Measurements from ENCODE around the gene SPAG16.
"Not testable (repeated sequence)": the region's sequence is repeated elsewhere in the genome, so short reads cannot be mapped to it uniquely, and the experiment has no call there.

The SPAG16 gene

DNA sequence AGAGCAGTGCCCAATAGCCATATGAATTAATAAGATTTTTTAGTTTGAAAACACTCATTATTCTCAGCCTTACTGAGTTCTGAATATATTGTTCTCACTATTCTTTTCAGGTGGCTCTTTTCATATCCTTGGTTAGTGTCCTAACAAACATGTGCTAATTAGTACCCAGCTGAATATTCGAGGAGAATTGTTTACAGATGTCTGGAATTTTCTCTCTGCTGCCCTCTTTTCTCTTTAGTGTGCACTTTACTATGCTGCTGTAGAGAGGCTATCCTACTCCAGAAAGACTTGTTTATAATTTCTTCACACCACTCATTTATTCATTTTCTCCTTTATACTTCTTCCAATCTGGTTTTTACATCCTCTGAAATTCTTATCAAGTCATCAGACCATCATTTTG, 405.3 kb downstream of the SPAG16 start:
- no peak overlapping the region for H3K9ac ChIP-seq (ENCODE audit: low read depth, low read length, poor library complexity, severe bottlenecking)
- H3F3A ChIP-seq (ENCODE audit: low read depth) = no peaks in the 10 kb centered on the region
- no peaks in the 10 kb centered on the region for H3K27me3 ChIP-seq (ENCODE audit: insufficient read depth, low read length, poor library complexity, severe bottlenecking)
- no peaks in the 10 kb centered on the region for H4K20me1 ChIP-seq (ENCODE audit: insufficient read depth, low read length, poor library complexity, severe bottlenecking)
- H3K9me2 ChIP-seq (replicated peaks; ENCODE audit: low read depth, low read length) = no peaks in the 10 kb centered on the region
- H3K9me3 ChIP-seq (ENCODE audit: insufficient read depth, low read depth, low read length) = no peaks in the 10 kb centered on the region
- no peak for TF ChIP-seq EZH2phosphoT487 (IDR thresholded peaks at IDR 0.05; ENCODE audit: borderline replicate concordance)
- H2AFZ ChIP-seq (ENCODE audit: low read length) = no peak overlapping the region
- no peaks in the 10 kb centered on the region for H3K79me2 ChIP-seq (ENCODE audit: insufficient read depth, low read length)
- H3K4me2 ChIP-seq (ENCODE audit: low read depth, low read length, poor library complexity, severe bottlenecking) = no peak overlapping the region
- no peaks in the 10 kb centered on the region for H3K36me3 ChIP-seq (ENCODE audit: insufficient read depth, low read length)
- no peaks in the 10 kb centered on the region for H3K4me1 ChIP-seq (ENCODE audit: insufficient read depth, low read length, poor library complexity, severe bottlenecking)
- no peak overlapping the region for H3K4me3 ChIP-seq (ENCODE audit: low read length, poor library complexity, severe bottlenecking)

DNA sequence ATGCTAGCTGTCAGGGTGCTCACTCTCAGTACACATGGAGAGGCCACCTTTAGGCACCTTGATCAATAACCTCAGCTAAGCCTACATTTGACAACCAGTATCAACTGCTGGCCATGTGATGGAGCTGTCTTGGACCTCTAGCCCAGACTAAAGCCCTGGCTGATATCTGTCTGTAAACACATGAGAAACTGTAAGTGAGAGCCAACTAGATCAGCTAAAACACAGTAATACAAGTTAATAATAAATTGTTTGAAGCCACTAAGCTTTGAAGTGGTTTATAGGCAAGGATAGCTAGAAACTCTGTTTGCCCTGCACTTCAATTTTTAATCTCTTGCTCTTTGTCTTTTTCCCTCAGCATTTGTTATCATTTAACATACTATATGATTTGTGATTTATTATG, 407.1 kb downstream of the SPAG16 start:
- TF ChIP-seq, protein P1, sequence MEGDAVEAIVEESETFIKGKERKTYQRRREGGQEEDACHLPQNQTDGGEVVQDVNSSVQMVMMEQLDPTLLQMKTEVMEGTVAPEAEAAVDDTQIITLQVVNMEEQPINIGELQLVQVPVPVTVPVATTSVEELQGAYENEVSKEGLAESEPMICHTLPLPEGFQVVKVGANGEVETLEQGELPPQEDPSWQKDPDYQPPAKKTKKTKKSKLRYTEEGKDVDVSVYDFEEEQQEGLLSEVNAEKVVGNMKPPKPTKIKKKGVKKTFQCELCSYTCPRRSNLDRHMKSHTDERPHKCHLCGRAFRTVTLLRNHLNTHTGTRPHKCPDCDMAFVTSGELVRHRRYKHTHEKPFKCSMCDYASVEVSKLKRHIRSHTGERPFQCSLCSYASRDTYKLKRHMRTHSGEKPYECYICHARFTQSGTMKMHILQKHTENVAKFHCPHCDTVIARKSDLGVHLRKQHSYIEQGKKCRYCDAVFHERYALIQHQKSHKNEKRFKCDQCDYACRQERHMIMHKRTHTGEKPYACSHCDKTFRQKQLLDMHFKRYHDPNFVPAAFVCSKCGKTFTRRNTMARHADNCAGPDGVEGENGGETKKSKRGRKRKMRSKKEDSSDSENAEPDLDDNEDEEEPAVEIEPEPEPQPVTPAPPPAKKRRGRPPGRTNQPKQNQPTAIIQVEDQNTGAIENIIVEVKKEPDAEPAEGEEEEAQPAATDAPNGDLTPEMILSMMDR (conservative IDR thresholded peaks at IDR 0.05; ENCODE audit: low read length) = no peak
- no peak for TF ChIP-seq EZH2phosphoT487 (IDR thresholded peaks at IDR 0.05; ENCODE audit: borderline replicate concordance)
- no peak overlapping the region for H3K4me2 ChIP-seq (ENCODE audit: low read depth, low read length, poor library complexity, severe bottlenecking)
- H3K27me3 ChIP-seq (ENCODE audit: insufficient read depth, low read length, poor library complexity, severe bottlenecking) = no peaks in the 10 kb centered on the region
- H2AFZ ChIP-seq (ENCODE audit: low read length) = no peak overlapping the region
- no peak overlapping the region for H3K4me3 ChIP-seq (ENCODE audit: low read length, poor library complexity, severe bottlenecking)
- H3F3A ChIP-seq (ENCODE audit: low read depth) = no peaks in the 10 kb centered on the region
- no peaks in the 10 kb centered on the region for H3K79me2 ChIP-seq (ENCODE audit: insufficient read depth, low read length)
- no peaks in the 10 kb centered on the region for H3K9me2 ChIP-seq (replicated peaks; ENCODE audit: low read depth, low read length)
- H3K36me3 ChIP-seq (ENCODE audit: insufficient read depth, low read length) = no peaks in the 10 kb centered on the region
- no peaks in the 10 kb centered on the region for H3K9me3 ChIP-seq (ENCODE audit: insufficient read depth, low read depth, low read length)
- H3K9ac ChIP-seq (ENCODE audit: low read depth, low read length, poor library complexity, severe bottlenecking) = no peak overlapping the region
- H3K4me1 ChIP-seq (ENCODE audit: insufficient read depth, low read length, poor library complexity, severe bottlenecking) = no peaks in the 10 kb centered on the region
- H4K20me1 ChIP-seq (ENCODE audit: insufficient read depth, low read length, poor library complexity, severe bottlenecking) = no peaks in the 10 kb centered on the region

DNA sequence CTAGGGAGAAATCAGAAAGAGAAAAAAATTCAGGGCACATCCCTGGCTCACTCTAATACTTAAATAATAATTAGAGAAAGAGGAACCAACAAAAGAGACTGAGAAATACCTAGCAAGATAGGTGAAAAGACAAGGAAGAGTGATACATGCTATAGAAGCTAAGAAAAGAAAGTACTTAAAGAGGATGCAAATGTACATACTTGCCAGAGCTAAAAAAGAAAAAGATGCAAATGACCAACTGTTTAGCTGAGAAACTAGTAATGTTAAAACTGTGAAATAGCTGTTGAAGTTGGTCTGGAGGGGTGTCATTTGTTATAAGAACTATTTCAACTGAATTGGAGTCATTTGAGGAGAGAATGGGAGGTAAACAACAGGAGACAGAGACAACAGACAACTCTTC, 412.2 kb downstream of the SPAG16 start:
- Histone ChIP-seq H3K9me2 (replicated peaks; ENCODE audit: low read depth, low read length) (no peaks in the 10 kb centered on the region), H3K4me1 (ENCODE audit: insufficient read depth, low read length, poor library complexity, severe bottlenecking) (no peaks in the 10 kb centered on the region), H4K20me1 (ENCODE audit: insufficient read depth, low read length, poor library complexity, severe bottlenecking) (no peaks in the 10 kb centered on the region), H3K4me3 (ENCODE audit: low read length, poor library complexity, severe bottlenecking) (no peak overlapping the region), H3K4me2 (ENCODE audit: low read depth, low read length, poor library complexity, severe bottlenecking) (no peak overlapping the region), H3K9me3 (ENCODE audit: insufficient read depth, low read depth, low read length) (no peaks in the 10 kb centered on the region), H3F3A (ENCODE audit: low read depth) (no peaks in the 10 kb centered on the region), H2AFZ (ENCODE audit: low read length) (no peak overlapping the region; the same call in 1 of the 2 replicates), H3K79me2 (ENCODE audit: insufficient read depth, low read length) (no peaks in the 10 kb centered on the region), H3K9ac (ENCODE audit: low read depth, low read length, poor library complexity, severe bottlenecking) (no peak overlapping the region), H3K36me3 (ENCODE audit: insufficient read depth, low read length) (no peaks in the 10 kb centered on the region), H3K27me3 (ENCODE audit: insufficient read depth, low read length, poor library complexity, severe bottlenecking) (no peaks in the 10 kb centered on the region)
- TF ChIP-seq EZH2phosphoT487 (IDR thresholded peaks at IDR 0.05; ENCODE audit: borderline replicate concordance) = no peak
- TF ChIP-seq, protein P1 (conservative IDR thresholded peaks at IDR 0.05; ENCODE audit: low read length) = no peak

DNA sequence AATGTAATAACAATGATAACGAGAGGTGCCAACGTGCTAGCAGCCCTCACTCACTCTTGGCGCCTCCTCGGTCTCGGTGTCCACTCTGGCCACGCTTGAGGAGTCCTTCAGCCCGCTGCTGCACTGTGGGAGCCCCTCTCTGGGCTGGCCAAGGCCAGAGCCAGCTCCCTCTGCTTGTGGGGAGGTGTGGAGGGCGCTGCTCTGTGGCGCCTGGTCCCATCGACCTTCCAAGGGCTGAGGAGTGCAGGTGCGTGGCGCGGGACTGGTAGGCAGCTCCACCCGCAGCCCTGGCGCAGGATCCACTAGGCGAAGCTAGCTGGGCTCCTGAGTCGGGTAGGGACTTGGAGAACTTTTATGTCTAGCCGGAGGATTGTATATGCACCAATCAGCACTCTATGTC, 417.1 kb downstream of the SPAG16 start:
- H4K20me1 ChIP-seq (ENCODE audit: insufficient read depth, low read length, poor library complexity, severe bottlenecking); H3K9ac ChIP-seq (ENCODE audit: low read depth, low read length, poor library complexity, severe bottlenecking); H3K9me3 ChIP-seq (ENCODE audit: insufficient read depth, low read depth, low read length); H3F3A ChIP-seq (ENCODE audit: low read depth); H3K4me2 ChIP-seq (ENCODE audit: low read depth, low read length, poor library complexity, severe bottlenecking); H3K4me3 ChIP-seq (ENCODE audit: low read length, poor library complexity, severe bottlenecking); H3K4me1 ChIP-seq (ENCODE audit: insufficient read depth, low read length, poor library complexity, severe bottlenecking); H3K79me2 ChIP-seq (ENCODE audit: insufficient read depth, low read length); H3K27me3 ChIP-seq (ENCODE audit: insufficient read depth, low read length, poor library complexity, severe bottlenecking); H2AFZ ChIP-seq (ENCODE audit: low read length); H3K36me3 ChIP-seq (ENCODE audit: insufficient read depth, low read length); H3K9me2 ChIP-seq (replicated peaks; ENCODE audit: low read depth, low read length): not testable (repeated sequence)
